Hindlimb muscle (tissue), 1 donor: ENCODE data around the gene TEF. TPM values are rescaled to one million over a fixed set of nuclear protein-coding genes. Genes with fewer than 3 reads are reported as not detected.

Experiments used
- DNase-seq: peaks from one replicate; pipeline ENCODE4 v3.0.0-alpha.2; 2013
- polyA plus RNA-seq: library from polyadenylated mRNA; unstranded; fragments of 120-200 nt; gene quantifications from one replicate; pipeline ENCODE4 v1.2.1, GENCODE V29; 2013; ENCODE audit not compliant: insufficient read length

The TEF gene
- polyA plus RNA-seq = 11.9 TPM

GRCh38 chr22:41381329-41382097 lies at the start of gene TEF:
TSS of gene TEF (plus strand) at chr22:41381942. CDS start at chr22:41382045, 103 bp downstream.
- peak; percentile 98 for DNase-seq

GRCh38 chr22:41332217-41332939 lies 49.4 kb upstream of the TEF start:
- no peak for DNase-seq

GRCh38 chr22:41333806-41334205 lies 47.9 kb upstream of the TEF start:
- DNase-seq = no peak

- no peak for DNase-seq
These were observed 47.5 kb upstream of the TEF start for GRCh38 chr22:41334215-41334614.

- no peak for DNase-seq
These were observed 46.6 kb upstream of the TEF start for GRCh38 chr22:41334951-41335635.

- no peak for DNase-seq
These were observed 43.0 kb upstream of the TEF start for GRCh38 chr22:41338614-41339212.

- DNase-seq = no peak
These were observed 41.9 kb upstream of the TEF start for GRCh38 chr22:41339823-41340222.

GRCh38 chr22:41340357-41340756 lies 41.4 kb upstream of the TEF start:
- DNase-seq = no peak

- DNase-seq = no peak
These were observed 40.7 kb upstream of the TEF start for GRCh38 chr22:41341012-41341411.

- DNase-seq = no peak
These were observed 39.8 kb upstream of the TEF start for GRCh38 chr22:41341990-41342389.

- DNase-seq = no peak
These were observed 38.4 kb upstream of the TEF start for GRCh38 chr22:41343300-41343699.

GRCh38 chr22:41343717-41344116 lies 38.0 kb upstream of the TEF start:
- DNase-seq = no peak

- no peak for DNase-seq
These were observed 37.5 kb upstream of the TEF start for GRCh38 chr22:41344189-41344788.

- no peak for DNase-seq
These were observed 35.9 kb upstream of the TEF start for GRCh38 chr22:41345807-41346335.

- no peak for DNase-seq
These were observed 34.5 kb upstream of the TEF start for GRCh38 chr22:41347066-41347859.

GRCh38 chr22:41348964-41349484 lies 32.7 kb upstream of the TEF start:
- DNase-seq = no peak

- DNase-seq = no peak
These were observed 31.7 kb upstream of the TEF start for GRCh38 chr22:41350087-41350486.

- no peak for DNase-seq
These were observed 30.7 kb upstream of the TEF start for GRCh38 chr22:41351011-41351410.

GRCh38 chr22:41352058-41352457 lies 29.7 kb upstream of the TEF start:
- DNase-seq = no peak

GRCh38 chr22:41353862-41354575 lies 27.7 kb upstream of the TEF start:
- no peak for DNase-seq

GRCh38 chr22:41354979-41355378 lies 26.8 kb upstream of the TEF start:
- no peak for DNase-seq
